KMS-11 (cell line): ENCODE results near the gene CLDN19.

ENCODE experiments used
- H2AFZ ChIP-seq: fragments of 200-600 bp; sonication (generic); 2 replicates; pipeline ENCODE4 v1.6.1; 2016; ENCODE audit warnings: antibody characterized with exemption, mixed run types, low read depth
- H3K27ac ChIP-seq: fragments of 200-600 bp; sonication (generic); 2 replicates; pipeline ENCODE4 v1.6.1; 2016; ENCODE audit warnings: mild to moderate bottlenecking, mixed run types
- H3K27me3 ChIP-seq: fragments of 200-600 bp; sonication (generic); 2 replicates; pipeline ENCODE4 v1.6.1; 2017; ENCODE audit warnings: mild to moderate bottlenecking, low read depth, mixed run types, moderate library complexity; ENCODE audit not compliant: insufficient read depth
- H3K36me3 ChIP-seq: fragments of 200-600 bp; sonication (generic); 2 replicates; pipeline ENCODE4 v1.6.1; 2017; ENCODE audit warnings: mild to moderate bottlenecking, mixed run types; ENCODE audit not compliant: insufficient read depth
- H3K4me1 ChIP-seq: fragments of 200-600 bp; sonication (generic); 2 replicates; pipeline ENCODE4 v1.6.1; 2016; ENCODE audit warnings: mild to moderate bottlenecking, low read depth, mixed run types; ENCODE audit not compliant: poor library complexity, severe bottlenecking
- H3K4me2 ChIP-seq: fragments of 200-600 bp; sonication (generic); 2 replicates; pipeline ENCODE4 v1.7.0; 2016; ENCODE audit warnings: mild to moderate bottlenecking, mixed run types
- H3K4me3 ChIP-seq: fragments of 200-600 bp; sonication (generic); IDR thresholded peaks from 2 replicates; pipeline ENCODE4 v1.6.1; 2017; ENCODE audit warnings: low read depth, low read length, mixed read lengths; ENCODE audit not compliant: insufficient read depth
- H3K79me2 ChIP-seq: fragments of 200-600 bp; sonication (generic); 2 replicates; pipeline ENCODE4 v1.6.1; 2016; ENCODE audit warnings: low read depth, mixed run types; ENCODE audit not compliant: insufficient read depth
- H3K9ac ChIP-seq: fragments of 200-600 bp; sonication (generic); 2 replicates; pipeline ENCODE4 v1.6.1; 2016; ENCODE audit warnings: mild to moderate bottlenecking, mixed run types
- H4K20me1 ChIP-seq: fragments of 200-600 bp; sonication (generic); 2 replicates; pipeline ENCODE4 v1.6.1; 2016; ENCODE audit warnings: mild to moderate bottlenecking, mixed run types; ENCODE audit not compliant: insufficient read depth
- CTCF ChIP-seq: fragments of 200-600 bp; sonication (generic); conservative IDR thresholded peaks from 2 replicates; pipeline ENCODE4 v1.6.1; 2017; ENCODE audit warnings: low read depth, mild to moderate bottlenecking, antibody characterized with exemption, low read length, moderate library complexity, mixed read lengths

Gene CLDN19

GRCh38 chr1:42768172-42768571 is 28.1 kb upstream of the CLDN19 start:
- peak overlapping the region; percentile 97 for H3K4me2 ChIP-seq
- H3K4me1 ChIP-seq: peaks cover 21% of the 10 kb centered on the region
- no peaks in the 10 kb centered on the region for H4K20me1 ChIP-seq
- H3K79me2 ChIP-seq: peaks cover 49% of the 10 kb centered on the region; the same call in 1 of the 2 replicates
- H3K4me3 ChIP-seq: peak overlapping the region; percentile 40
- no peaks in the 10 kb centered on the region for H3K36me3 ChIP-seq
- no peak for TF ChIP-seq CTCF
- peak overlapping the region; percentile 85; the same call in 1 of the 2 replicates for H3K9ac ChIP-seq
- H3K27ac ChIP-seq: no peak overlapping the region; the same call in 1 of the 2 replicates
- no peaks in the 10 kb centered on the region for H3K27me3 ChIP-seq
- no peak overlapping the region for H2AFZ ChIP-seq

GRCh38 chr1:42767510-42768000 is 27.5 kb upstream of the CLDN19 start:
- peaks cover 21% of the 10 kb centered on the region for H3K4me1 ChIP-seq
- no peak for TF ChIP-seq CTCF
- H3K27ac ChIP-seq: peak overlapping the region; percentile 51
- peak overlapping the region; percentile 84 for H3K4me3 ChIP-seq
- H3K9ac ChIP-seq: peak overlapping the region; percentile 85
- peaks cover 49% of the 10 kb centered on the region; the same call in 1 of the 2 replicates for H3K79me2 ChIP-seq
- H3K4me2 ChIP-seq: peak overlapping the region; percentile 97
- H4K20me1 ChIP-seq: no peaks in the 10 kb centered on the region
- H3K27me3 ChIP-seq: no peaks in the 10 kb centered on the region
- no peaks in the 10 kb centered on the region for H3K36me3 ChIP-seq
- H2AFZ ChIP-seq: peak overlapping the region; percentile 83; the same call in 1 of the 2 replicates

GRCh38 chr1:42766741-42767509 is 26.9 kb upstream of the CLDN19 start, which contains the start of the genes C1orf50 and P3H1:
TSS of gene C1orf50 (plus strand) at chr1:42767249. CDS start at chr1:42767312, 63 bp downstream.
TSS of gene P3H1 (minus strand) at chr1:42767028. CDS start at chr1:42766971, 57 bp downstream.
- H3K9ac ChIP-seq: peak within 1 kb of the TSS; percentile 85
- peaks cover 21% of the 10 kb centered on the region for H3K4me1 ChIP-seq
- peaks cover 46% of the 10 kb centered on the region; the same call in 1 of the 2 replicates for H3K79me2 ChIP-seq
- H4K20me1 ChIP-seq: no peaks in the 10 kb centered on the region
- H3K36me3 ChIP-seq: no peaks in the 10 kb centered on the region
- peak within 1 kb of the TSS; percentile 97 for H3K4me2 ChIP-seq
- H3K4me3 ChIP-seq: peak within 1 kb of the TSS; percentile 84
- H3K27me3 ChIP-seq: no peaks in the 10 kb centered on the region
- peak within 1 kb of the TSS; percentile 51 for H3K27ac ChIP-seq
- H2AFZ ChIP-seq: peak within 1 kb of the TSS; percentile 90
- TF ChIP-seq CTCF: no peak

GRCh38 chr1:42765832-42766740 is 26.1 kb upstream of the CLDN19 start:
- Histone ChIP-seq H3K27ac (no peak overlapping the region), H3K4me1 (peaks cover 21% of the 10 kb centered on the region), H2AFZ (peak overlapping the region; percentile 90), H3K4me2 (peak overlapping the region; percentile 78), H3K36me3 (no peaks in the 10 kb centered on the region), H4K20me1 (no peaks in the 10 kb centered on the region), H3K4me3 (no peak overlapping the region), H3K79me2 (peaks cover 38% of the 10 kb centered on the region; the same call in 1 of the 2 replicates), H3K9ac (peak overlapping the region; percentile 49), H3K27me3 (no peaks in the 10 kb centered on the region)
- peak; percentile 42 for TF ChIP-seq CTCF
